Suprapubic skin (tissue), 4 donors: ENCODE data around the gene SYNE2.

Experiments
- CTCF ChIP-seq, 2 donors: fragments of 200-600 bp in 1 of 2; fragments of 450-650 bp in 1 of 2; sonication (generic) in 1 of 2; IDR thresholded peaks; one replicate each; pipeline ENCODE4 v1.5.1; 2016 to 2019; ENCODE audit warnings: antibody characterized with exemption in 2 of 2, mild to moderate bottlenecking in 1 of 2, moderate library complexity in 1 of 2
- POLR2A ChIP-seq, 2 donors: fragments of 450-650 bp; IDR thresholded peaks; one replicate each; pipeline ENCODE4 v1.6.1; 2017; ENCODE audit warnings: antibody characterized with exemption in 2 of 2, mild to moderate bottlenecking in 2 of 2, moderate library complexity in 2 of 2
- POLR2AphosphoS5 ChIP-seq, 3 donors: sonication (generic); formaldehyde crosslinking; IDR thresholded peaks; one replicate each; pipeline ENCODE4 v1.6.1; 2017; ENCODE audit warnings: antibody characterized with exemption in 3 of 3

DNA sequence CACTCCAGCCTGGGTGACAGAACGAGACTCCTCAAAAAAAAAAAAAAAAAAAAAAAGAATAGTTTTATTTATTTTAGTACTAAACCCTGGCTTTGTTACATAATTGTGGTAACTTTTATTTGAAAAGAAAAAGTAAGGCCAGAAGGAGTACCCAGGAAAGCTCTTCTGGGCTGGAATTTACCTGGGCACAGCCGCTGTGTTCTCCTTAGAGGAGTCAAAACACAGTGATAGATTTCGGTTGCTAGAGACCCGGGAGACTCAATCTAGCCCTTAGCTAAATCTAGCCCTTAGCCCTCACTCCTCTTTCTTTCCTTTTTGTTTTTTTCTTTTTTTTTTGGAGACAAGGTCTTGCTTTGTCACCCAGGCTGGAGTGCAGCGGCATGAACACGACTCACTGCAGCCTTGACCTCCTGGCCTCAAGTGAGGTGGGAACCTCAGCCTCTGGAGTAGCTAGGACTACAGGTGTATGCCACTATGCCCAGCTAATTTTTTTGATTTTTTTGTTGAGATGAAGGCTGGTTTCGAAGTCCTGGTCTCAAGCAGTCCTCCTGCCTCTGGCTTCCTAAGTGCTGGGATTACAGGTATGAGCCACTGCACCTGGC is 49.7 kb downstream of the SYNE2 start:
- TF ChIP-seq CTCF (IDR thresholded peaks at IDR 0.05): no peak
- TF ChIP-seq POLR2A (IDR thresholded peaks at IDR 0.05): no peak
- no peak for TF ChIP-seq POLR2AphosphoS5 (IDR thresholded peaks at IDR 0.05)
